22Rv1 (cell line): ENCODE results near the gene ADRM1.

Source experiments
- CTCF ChIP-seq: fragments of 450-650 bp; IDR thresholded peaks from 2 replicates; pipeline ENCODE4 v1.5.1; 2017; ENCODE audit warnings: mild to moderate bottlenecking
- ZFX ChIP-seq: fragments of 450-650 bp; IDR thresholded peaks from 2 replicates; pipeline ENCODE4 v1.6.1; 2017; ENCODE audit warnings: antibody characterized with exemption, borderline replicate concordance

- no peak for TF ChIP-seq CTCF
- TF ChIP-seq ZFX = no peak
These were observed 16.6 kb downstream of the ADRM1 start for GRCh38 chr20:62319346-62319909.
